Amniotic stem cell (primary cell): ENCODE data around the gene LMTK2.
"Not testable (repeated sequence)": the region's sequence is repeated elsewhere in the genome, so short reads cannot be mapped to it uniquely, and the experiment has no call there.

ENCODE experiments used
- DNase-seq: peaks from one replicate; lab custom pipeline; 2025; lab: John Stamatoyannopoulos, UW

The LMTK2 gene

GRCh38 chr7:98105942-98106544 lies 619 bp upstream of the LMTK2 start:
- no peak for DNase-seq

- no peak for DNase-seq
These were observed 655 bp downstream of the LMTK2 start for GRCh38 chr7:98107313-98107721.

GRCh38 chr7:98110249-98111022 lies 3.8 kb downstream of the LMTK2 start:
- DNase-seq: no peak

GRCh38 chr7:98112077-98112476 lies 5.4 kb downstream of the LMTK2 start:
- no peak for DNase-seq

GRCh38 chr7:98115746-98116525 lies 9.3 kb downstream of the LMTK2 start:
- no peak for DNase-seq

- no peak for DNase-seq
These were observed 10.2 kb downstream of the LMTK2 start for GRCh38 chr7:98116656-98117461.

GRCh38 chr7:98119256-98119918 lies 12.7 kb downstream of the LMTK2 start:
- no peak for DNase-seq

GRCh38 chr7:98120559-98120958 lies 13.9 kb downstream of the LMTK2 start:
- no peak for DNase-seq

GRCh38 chr7:98121388-98121787 lies 14.7 kb downstream of the LMTK2 start:
- DNase-seq: not testable (repeated sequence)

- DNase-seq: no peak
These were observed 16.7 kb downstream of the LMTK2 start for GRCh38 chr7:98123365-98123696.

GRCh38 chr7:98125759-98126158 lies 19.1 kb downstream of the LMTK2 start:
- DNase-seq: no peak

- DNase-seq: no peak
These were observed 19.9 kb downstream of the LMTK2 start for GRCh38 chr7:98126311-98127142.

GRCh38 chr7:98128346-98128745 lies 21.7 kb downstream of the LMTK2 start:
- DNase-seq: no peak

GRCh38 chr7:98130959-98131358 lies 24.3 kb downstream of the LMTK2 start:
- DNase-seq: no peak

GRCh38 chr7:98133181-98133580 lies 26.5 kb downstream of the LMTK2 start:
- DNase-seq: no peak

GRCh38 chr7:98133621-98134303 lies 27.1 kb downstream of the LMTK2 start:
- no peak for DNase-seq

- no peak for DNase-seq
These were observed 28.0 kb downstream of the LMTK2 start for GRCh38 chr7:98134420-98135228.

- DNase-seq: no peak
These were observed 29.3 kb downstream of the LMTK2 start for GRCh38 chr7:98135984-98136383.

- DNase-seq: no peak
These were observed 29.8 kb downstream of the LMTK2 start for GRCh38 chr7:98136423-98136822.
